GM21423 (cell line): ENCODE results near the gene GAGE10.
"Not testable (repeated sequence)": the region's sequence is repeated elsewhere in the genome, so short reads cannot be mapped to it uniquely, and the experiment has no call there.

Experiments used
- ATAC-seq: cut with Tn5 transposase; IDR thresholded peaks from one replicate; pipeline ENCODE4 v1.9.1; 2021; ENCODE audit warnings: mild to moderate bottlenecking, moderate library complexity; ENCODE audit not compliant: unreplicated experiment

Gene GAGE10

GRCh38 chrX:49276207-49276606 is 27.2 kb upstream of the GAGE10 start:
- no peak for ATAC-seq

DNA sequence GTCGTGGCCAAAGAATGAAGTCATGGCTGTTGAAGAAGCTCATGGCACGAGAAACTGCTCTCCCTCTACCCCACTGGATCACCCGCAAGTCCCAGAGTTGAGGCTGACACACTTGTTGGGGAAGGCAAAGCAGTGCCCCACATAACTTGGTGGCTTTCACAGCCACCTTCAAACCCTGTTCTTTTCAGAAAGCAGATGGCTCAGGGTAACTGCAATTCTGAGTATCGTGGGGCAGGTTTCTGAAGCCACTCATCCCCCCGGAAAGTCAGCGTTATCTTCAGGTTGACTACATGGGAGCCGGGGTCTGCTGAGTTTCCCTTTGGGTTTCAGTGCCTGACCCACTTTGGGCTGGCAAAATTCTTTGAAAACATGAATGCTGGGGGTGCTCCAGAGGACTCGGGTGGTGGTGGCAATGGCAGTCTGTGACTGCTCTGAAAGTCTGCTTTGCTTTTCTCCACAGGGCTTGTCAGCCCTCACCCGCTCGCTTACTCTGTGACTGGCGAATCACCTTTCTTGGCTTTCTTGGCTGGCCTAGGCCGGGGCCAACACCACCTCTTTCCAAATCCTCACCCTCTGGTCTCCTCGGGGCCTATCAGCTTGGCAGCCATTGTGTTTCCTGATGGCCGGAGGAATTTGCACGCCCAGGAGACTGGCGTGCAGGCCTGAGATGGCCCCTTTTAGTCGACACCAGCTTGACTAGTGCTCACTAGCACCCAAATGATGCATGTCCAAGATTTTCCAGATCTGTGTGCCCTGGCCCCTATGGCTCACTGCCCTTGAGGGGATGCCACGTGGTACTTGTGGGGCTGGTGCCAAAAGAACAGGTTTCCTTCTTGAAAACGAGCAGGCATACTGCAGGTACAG is 26.5 kb upstream of the GAGE10 start:
- no peak for ATAC-seq

GRCh38 chrX:49277535-49277830 is 26.0 kb upstream of the GAGE10 start:
- ATAC-seq, result no peak

GRCh38 chrX:49278081-49278480 is 25.4 kb upstream of the GAGE10 start:
- ATAC-seq, result no peak

- ATAC-seq, result no peak
These were observed 20.8 kb upstream of the GAGE10 start for GRCh38 chrX:49282647-49283011.

DNA sequence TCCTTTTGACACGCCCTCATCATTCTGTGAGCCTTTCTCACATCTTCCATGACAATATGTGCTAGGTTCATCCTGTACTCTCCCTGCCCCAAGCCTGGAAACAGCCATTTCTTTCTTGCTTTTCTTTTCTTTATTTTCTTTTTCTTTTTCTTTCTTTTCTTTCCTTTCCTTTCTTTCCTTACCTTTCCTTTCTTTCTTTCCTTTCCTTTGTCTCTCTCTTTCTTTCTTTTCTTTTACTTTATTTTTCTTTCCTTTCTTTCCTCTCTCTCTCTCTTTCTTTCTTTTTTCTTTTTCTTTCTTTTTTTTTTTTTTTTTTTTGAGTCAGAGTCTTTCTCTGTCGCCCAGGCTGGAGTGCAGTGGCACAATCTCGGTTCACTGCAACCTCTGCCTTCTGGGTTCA is 19.2 kb upstream of the GAGE10 start:
- ATAC-seq, result no peak

DNA sequence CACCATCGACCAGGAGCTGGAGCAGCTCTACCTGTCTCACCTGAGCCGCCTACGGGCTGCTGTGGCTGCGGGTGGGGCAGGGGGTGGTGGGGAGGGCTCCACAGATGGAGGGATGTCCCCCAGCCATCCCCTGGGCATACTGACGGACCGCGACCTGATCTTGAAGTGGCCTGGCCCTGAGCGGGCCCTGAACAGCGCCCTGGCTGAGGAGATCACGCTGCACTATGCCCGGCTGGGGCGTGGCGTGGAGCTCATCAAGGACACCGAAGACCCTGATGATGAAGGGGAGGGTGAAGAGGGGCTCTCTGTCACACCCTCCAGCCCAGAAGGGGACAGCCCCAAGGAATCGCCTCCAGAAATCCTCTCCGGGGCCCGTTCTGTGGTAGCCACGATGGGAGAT is 17.3 kb upstream of the GAGE10 start:
- no peak for ATAC-seq

DNA sequence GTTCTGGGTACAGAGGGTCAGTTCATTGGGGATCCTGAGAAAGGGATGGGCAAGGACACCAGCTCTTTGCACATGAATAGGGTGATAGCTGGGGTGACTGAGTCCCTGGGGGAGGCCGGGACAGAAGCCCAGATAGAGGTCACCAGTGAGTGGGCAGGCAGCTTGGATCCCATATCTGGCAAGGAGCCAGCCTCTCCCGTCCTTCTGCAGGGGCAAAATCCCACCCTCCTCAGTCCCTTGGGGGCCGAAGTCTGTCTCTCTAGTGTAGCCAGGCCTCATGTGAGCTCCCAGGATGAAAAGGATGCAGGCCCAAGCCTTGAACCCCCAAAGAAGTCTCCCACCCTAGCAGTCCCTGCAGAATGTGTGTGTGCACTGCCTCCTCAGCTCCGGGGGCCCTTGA is 16.9 kb upstream of the GAGE10 start:
- no peak for ATAC-seq

GRCh38 chrX:49287665-49288064 is 15.8 kb upstream of the GAGE10 start:
- ATAC-seq, result no peak

GRCh38 chrX:49290215-49290614 is 13.2 kb upstream of the GAGE10 start:
- no peak for ATAC-seq

DNA sequence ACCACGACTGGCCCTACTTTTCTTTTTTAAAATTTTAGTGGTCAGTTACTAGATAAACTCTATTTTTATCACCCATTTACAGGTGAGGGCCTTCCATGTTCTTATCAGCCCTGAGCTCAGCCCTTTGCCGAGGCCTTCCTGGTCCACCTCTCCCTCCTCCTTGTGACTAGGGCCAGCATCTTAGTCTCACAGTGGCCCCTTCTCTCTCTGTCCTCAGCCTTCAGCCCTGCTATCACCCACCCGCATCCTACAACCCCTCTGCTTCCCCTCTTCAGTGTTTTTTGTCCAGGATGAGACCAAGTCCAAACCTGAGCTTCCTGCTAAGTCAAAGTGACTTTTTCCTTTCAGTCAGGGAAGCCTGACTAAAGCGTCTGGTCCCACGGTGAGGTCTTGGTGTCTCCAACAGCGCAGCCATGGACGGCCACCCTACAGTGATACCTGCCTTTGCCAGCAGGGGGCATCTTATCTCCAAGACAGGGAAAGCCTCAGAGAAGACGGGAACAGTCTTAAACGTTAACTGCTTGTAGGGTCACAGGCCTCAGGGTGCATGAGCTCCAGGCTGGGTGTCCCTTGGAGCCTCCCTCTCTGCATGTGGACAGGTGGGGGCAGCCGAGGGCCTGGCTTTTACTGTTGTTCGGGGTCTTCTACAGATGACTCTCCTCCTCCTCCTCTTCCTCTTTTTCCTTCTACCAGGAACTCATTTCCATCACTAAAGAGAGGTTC is 11.7 kb upstream of the GAGE10 start:
- ATAC-seq, result no peak

GRCh38 chrX:49292400-49293362 is 10.8 kb upstream of the GAGE10 start:
- ATAC-seq, result no peak

DNA sequence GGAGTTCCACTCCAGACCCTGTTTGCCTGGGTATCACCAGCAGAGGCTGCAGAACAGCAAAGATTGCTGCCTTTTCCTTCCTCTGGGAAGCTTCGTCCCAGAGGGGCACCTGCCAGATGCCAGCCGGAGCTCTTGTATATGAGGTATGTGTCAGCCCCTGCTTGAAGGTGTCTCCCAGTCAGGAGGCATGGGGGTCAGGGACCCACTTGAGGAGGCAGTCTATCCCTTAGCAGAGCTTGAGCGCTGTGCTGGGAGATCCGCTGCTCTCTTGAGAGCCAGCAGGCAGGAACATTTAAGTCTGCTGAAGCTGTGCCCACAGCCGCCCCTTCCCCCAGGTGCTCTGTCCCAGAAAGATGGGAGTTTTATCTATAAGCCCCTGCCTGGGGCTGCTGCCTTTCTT is 4.2 kb upstream of the GAGE10 start:
- ATAC-seq, result not testable (repeated sequence)

- ATAC-seq, result no peak
These were observed 2.7 kb upstream of the GAGE10 start for GRCh38 chrX:49300703-49301102.

DNA sequence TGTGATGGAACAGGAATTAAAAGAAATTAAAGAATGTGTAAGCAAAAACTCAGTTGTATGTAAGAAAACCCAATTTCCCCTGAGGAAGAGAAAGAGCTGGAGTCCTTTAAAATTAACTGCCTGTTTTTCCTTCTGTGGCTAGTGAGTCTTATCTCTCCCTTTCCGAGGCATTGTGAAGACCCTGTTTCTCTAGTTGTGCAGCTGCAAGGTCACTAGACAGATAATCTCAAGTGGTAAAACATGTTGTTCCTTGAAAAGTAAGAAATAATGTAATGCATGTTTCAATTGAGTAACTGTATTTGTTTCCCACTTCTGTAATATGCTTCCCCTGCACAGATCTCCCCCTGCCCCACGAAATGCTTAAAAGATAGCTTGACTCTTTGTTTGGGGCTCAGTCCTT is 4.3 kb downstream of the GAGE10 start:
- not testable (repeated sequence) for ATAC-seq

- no peak for ATAC-seq
These were observed 5.3 kb downstream of the GAGE10 start for GRCh38 chrX:49308604-49309269.

DNA sequence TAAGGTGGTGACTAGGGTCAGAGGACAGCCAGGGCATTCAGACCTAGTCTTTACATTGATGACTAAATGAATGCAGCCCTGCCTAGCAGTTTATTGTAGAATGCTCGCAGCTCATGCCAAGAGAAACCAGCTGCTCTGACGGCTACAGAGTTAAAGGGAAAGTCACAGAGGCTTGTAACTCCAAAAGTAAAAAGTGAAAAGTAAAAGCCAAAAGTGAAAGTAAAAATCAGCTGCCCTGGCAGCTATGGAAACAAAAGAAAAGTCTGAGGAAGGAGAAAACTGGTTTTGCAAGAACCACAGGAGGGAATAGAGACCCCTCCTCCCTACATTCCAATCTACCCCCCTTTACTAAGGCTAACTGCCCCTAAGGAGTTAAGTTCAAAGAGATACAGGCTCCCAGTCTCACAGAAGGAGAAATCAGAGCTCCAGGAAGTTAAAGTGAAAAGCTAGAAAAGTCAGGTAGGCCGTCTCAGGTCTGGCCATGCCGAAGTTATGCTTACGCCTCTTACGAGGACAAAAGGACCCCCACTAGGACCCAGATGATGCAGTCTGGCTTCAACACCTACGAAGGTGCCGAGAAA is 6.0 kb downstream of the GAGE10 start:
- ATAC-seq, result no peak

DNA sequence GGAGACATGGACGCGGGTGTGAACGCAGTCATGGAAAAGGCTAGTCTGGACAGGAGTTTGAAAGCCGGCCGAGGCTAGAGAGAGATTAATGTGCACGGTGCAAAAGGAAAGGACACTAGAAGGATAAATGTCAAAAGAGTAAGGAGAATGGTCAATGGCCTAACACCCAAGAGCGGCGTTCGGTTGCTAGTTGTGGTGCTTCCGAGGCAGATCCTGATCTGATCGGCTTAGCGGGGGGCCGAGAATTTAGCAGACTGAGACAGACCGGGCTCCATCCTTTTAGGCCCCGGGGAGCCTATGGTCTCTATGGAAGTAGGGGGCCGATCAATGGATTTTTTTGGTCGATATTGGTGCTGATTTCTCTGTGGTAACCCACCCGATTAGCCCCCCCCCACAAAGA is 6.9 kb downstream of the GAGE10 start:
- no peak for ATAC-seq

GRCh38 chrX:49312176-49312575 is 8.7 kb downstream of the GAGE10 start:
- no peak for ATAC-seq

DNA sequence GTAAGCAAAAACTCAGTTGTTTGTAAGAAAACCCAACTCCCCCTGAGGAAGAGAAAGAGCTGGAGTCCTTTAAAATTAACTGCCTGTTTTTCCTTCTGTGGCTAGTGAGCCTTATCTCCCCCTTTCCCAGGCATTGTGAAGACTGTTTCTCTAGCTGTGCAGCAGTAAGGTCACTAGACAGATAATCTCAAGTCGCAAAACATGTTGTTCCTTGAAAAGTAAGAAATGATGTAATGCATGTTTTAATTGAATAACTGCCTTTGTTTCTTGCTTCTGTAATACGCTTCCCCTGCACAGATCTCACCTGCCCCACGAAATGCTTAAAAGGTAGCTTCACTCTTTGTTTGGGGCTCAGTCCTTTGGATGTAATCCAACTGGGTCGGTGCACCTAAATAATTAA is 12.6 kb downstream of the GAGE10 start:
- no peak for ATAC-seq

DNA sequence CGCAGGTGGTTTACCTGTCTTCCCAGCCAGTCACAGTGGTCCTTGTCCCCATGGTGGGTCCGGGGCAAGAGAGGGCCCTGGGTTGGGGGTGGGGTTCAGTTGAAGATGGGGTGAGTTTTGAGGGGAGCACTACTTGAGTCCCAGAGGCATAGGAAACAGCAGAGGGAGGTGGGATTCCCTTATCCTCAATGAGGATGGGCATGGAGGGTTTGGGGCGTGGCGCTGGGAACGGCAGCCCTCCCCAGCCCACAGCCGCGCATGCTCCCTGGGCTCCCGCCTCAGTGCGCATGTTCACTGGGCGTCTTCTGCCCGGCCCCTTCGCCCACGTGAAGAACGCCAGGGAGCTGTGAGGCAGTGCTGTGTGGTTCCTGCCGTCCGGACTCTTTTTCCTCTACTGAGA is 18.3 kb downstream of the GAGE10 start, which contains the start of gene GAGE12J:
GAGE12J (plus strand) TSS at position 301 of the 400 bp plus-strand sequence. CDS start 1,157 bp downstream, outside the sequence.
- ATAC-seq, result not testable (repeated sequence)
